RPMI7951 (cell line): ENCODE data around the gene P2RX3. TPM values are rescaled to one million over a fixed set of nuclear protein-coding genes. Genes with fewer than 3 reads are reported as not detected.
"Not testable (repeated sequence)": the region's sequence is repeated elsewhere in the genome, so short reads cannot be mapped to it uniquely, and the experiment has no call there.

Experiments used
- DNase-seq: peaks from one replicate; pipeline ENCODE4 v3.0.0-alpha.2; 2012; ENCODE audit warnings: low read depth
- total RNA-seq: library from RNA; depleted of rRNA; stranded (reverse); fragments of >200 nt; shearing (Covaris generic); gene quantifications from 2 replicates; pipeline ENCODE4 v1.2.3, GENCODE V29; 2014

Gene P2RX3
- total RNA-seq, 1 experiment from 2014 or later = not detected

DNA sequence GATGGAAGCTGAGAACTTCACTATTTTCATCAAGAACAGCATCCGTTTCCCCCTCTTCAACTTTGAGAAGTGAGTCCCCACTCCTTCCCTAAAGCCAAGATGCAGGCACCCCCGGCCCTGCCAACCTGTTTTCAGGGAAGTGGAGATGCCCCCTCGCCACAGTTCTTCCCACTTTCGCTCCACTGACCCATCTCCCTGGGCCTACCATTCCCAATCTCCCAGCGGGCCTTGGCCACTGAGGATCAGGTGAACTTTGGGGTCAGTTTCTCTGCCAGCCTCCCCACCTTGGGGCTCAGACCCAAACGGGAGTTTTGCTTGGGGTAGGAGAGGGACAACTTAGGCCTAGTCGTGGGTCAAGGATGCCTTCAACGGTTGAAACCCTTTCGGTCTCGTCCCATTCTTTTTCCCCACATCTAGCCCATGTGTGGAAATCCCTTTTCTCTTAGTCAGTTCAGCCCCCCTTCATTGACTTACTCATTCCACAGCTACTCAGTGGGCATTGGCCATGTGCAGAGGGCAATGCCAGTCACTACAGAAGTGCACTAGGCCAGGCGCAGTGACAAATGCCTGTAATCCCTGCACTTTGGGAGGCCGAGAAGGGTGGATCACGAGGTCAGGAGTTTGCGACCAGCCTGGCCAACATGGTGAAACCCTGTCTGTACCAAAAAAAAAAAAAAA, 10.6 kb downstream of the P2RX3 start:
- peak; percentile 40 for DNase-seq

- DNase-seq = peak; percentile 48
Measured at GRCh38 chr11:57349491-57350274, 11.5 kb downstream of the P2RX3 start.

DNA sequence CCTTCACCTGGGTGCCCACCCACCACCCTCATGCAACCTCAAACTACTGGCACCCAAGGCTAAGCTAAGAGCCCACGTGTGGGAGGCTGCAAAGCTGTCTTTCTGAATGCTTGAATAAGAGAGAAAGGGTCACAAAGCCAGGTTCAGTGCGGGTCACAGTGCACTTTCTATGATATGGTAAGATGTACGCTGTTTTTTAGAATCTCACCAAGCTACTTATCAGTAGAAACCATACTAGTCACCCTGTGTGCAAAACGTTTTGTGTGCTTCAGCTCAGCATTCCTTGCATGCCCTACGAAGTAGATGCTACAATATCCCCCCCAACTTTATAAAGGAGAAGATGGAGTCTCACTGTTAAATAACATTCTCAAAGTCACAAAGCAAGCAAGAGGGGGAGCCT, 14.9 kb downstream of the P2RX3 start:
- DNase-seq = no peak

DNA sequence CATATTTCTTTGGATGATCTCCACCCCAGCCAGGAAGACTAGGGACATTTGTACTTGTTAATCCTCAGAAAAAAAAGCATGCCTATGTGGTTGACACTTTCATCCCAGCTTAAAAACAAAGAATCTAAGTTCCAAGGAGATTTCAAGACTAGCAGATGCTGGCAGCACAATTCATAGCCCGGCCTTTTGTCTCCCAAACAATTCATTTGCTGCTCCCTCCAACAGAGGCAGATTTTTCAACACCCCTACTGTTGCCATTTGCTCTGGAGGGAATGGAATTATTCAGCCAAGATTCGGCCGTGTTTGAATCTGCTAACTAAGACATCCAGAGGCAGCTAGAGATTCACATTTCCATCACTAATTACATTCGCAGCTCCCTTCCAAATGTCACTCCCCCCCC, 15.3 kb downstream of the P2RX3 start:
- DNase-seq = no peak

GRCh38 chr11:57353852-57354251, 15.7 kb downstream of the P2RX3 start:
- no peak for DNase-seq

- no peak for DNase-seq
Measured at GRCh38 chr11:57354699-57355098, 16.5 kb downstream of the P2RX3 start.

DNA sequence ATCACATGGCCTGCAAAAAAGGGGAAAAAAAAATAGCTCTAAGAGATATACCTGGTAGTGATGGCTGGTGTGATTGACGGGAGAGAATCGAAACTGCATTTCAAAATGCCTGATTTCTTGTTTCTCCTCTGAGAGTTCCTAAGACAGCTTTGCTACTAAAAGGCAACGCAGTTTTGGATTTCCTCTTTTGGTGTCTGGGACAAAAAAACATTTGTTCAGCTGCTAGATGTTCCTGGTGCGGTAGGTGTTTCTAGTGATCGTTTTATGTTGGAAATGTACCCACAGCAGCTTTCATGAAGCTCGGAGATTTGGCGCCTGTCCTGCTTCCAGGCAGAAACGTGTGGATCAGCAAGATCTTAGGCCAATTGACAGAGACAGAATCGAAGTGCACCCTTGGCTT, 18.1 kb downstream of the P2RX3 start:
- no peak for DNase-seq

- DNase-seq = no peak
Measured at GRCh38 chr11:57357310-57357709, 19.2 kb downstream of the P2RX3 start.

GRCh38 chr11:57357856-57358255, 19.7 kb downstream of the P2RX3 start:
- DNase-seq = no peak

- DNase-seq = peak; percentile 15
Measured at GRCh38 chr11:57358543-57358961, 20.4 kb downstream of the P2RX3 start.

DNA sequence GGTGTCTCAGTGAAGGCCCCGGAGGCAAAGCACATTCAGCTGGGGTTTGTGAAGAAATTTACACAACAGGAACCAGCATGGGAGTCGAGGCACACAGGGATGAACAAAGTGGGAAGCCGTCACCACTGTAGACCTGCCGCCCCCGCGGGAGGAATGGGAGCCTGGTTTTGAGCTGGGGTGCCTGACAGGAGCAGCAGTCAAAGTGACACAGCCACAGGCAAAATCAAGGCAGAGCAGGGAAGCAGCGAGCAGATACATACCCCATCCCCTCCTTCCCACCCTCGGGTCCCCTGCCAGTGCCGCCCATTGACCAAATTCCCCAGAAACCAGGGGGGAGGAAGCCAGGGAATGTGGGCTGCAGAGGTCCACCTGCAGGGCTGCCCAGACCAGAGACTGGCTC, 20.8 kb downstream of the P2RX3 start:
- DNase-seq = no peak

- DNase-seq = no peak
Measured at GRCh38 chr11:57359396-57359795, 21.2 kb downstream of the P2RX3 start.

- DNase-seq = no peak
Measured at GRCh38 chr11:57359896-57360690, 21.9 kb downstream of the P2RX3 start.

DNA sequence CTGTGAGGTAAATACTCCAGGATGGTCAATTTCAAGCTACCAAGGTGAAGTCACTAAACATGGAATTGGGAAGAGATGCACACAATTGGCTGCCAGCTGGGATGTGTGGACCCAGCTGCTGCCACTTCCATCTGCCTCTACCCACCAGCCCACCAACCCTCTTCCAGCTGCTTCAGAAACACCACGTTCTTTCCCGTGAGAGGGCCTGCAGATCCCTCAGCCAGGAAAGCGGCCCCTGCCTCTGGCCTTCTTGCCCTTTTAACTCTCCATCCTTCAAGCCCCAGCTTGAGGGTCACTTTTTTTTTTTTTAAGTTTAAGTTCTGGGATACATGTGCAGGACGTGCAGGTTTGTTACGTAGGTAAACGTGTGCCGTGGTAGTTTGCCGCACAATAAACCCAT, 22.8 kb downstream of the P2RX3 start:
- DNase-seq = no peak

DNA sequence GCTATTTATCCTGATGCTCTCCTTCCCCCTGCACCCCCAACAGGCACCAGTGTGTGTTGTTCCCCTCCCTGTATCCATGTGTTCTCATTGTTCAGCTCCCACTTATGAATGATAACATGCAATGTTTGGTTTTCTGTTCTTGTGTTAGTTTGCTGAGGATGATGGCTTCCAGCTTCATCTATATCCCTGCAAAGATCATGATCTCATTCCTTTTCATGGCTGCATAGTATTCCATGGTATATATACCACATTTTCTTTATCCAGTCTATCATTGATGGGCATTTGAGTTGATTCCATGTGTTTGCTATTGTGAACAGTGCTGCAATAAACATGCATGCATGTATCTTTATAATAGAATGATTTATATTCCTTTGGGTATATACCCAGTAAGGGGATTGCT, 23.3 kb downstream of the P2RX3 start:
- not testable (repeated sequence) for DNase-seq

DNA sequence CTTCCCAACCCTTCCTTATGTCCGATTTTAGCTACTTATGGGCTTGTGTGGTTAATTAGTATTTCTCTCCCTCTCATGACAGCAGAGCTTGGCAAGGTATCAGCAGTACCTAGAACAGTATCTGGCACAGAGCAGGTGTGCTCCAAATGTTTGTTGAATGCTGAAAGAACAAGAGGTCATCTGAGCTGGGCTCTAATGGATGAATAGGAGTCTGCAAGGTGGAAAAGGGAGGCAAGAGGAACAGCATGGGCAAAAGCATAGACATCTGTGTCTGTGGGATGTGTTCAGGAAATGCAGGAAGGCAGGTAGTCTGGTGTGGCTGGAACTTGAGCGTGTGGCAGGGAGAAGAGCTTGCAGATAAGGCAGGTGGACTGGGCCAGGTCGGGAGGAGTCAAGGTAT, 23.8 kb downstream of the P2RX3 start:
- no peak for DNase-seq

DNA sequence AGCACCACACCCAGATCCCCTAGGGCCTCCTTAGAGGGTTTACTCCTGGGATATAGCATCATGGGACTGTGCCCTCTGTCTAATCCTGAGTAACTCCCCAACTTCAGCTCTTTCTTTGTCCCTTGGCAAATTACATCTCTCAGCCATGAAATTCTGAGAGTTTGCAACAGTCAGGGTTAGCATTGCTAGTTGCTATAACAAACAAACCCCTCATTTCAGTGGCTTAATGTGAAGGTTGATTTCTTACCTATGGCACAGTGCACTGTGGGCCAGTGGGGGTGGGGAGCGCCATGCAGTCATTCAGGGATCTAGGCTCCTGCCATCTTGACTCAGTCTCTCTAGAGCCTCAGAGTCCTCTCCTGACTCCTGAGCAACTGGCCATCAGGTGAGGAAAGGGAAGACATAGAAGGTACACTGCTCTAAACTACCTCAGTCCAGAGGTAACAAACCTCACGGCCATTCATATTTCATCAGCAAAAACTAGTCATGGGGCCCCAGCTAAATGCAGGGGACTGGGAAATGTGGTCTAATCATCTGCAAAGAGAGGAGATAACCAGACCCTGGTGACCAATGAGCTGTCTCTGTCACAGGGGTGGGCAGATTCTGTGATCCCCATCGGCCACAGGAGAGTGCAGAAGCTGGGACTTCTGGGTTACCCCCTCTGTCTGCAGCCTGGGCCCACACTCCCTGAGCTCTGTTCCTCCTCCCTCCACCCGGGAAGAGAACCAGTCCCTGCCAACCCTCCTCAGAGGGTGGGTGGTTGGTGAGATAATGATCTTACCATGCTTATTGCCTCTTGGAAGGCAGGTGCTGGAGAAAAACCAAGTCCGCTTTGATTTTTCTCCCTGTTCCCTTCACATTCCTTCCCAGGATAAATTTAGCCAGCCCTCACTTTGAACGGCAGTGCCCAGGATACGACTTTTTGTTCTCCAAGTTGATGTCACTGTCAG, 25.3 kb downstream of the P2RX3 start:
- DNase-seq = no peak

DNA sequence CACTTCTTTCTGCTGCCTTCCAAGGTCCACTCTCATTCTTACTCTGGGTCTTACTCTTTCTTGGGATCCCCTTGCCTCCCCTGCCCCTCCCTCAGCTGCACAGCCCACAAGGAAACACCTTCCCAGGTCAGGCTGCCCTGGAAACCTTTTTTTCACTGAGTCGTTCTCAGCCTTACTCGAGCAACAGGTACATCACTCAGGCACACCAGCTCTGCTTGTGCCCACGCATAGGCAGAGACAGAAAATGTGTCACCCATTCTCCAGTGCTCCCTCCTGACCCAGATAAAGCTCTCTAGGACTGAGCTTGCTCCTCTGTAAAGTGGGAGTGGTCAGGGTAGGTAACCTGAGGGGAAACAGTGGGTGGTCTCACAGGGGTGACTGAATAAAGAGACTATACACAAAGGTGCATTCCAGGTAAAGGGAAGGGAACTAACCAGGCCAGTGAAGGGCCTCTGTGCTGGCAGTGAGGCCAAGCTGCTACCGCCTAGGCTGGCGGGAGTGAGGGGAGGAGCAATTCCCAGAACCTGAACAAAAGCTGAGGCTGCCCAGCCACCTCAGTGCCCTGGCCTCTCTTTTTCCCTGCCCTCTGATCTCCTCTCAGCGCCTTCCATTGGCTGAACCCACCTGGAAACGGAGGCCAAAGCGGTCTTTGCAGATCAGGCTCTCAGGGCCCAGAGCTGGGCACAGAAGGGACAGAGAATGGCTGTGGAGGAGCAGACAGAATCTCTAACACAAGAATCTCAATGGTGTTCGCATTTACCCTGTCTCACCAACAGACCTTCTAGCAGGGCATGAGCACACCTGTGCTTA, 26.9 kb downstream of the P2RX3 start:
- no peak for DNase-seq

DNA sequence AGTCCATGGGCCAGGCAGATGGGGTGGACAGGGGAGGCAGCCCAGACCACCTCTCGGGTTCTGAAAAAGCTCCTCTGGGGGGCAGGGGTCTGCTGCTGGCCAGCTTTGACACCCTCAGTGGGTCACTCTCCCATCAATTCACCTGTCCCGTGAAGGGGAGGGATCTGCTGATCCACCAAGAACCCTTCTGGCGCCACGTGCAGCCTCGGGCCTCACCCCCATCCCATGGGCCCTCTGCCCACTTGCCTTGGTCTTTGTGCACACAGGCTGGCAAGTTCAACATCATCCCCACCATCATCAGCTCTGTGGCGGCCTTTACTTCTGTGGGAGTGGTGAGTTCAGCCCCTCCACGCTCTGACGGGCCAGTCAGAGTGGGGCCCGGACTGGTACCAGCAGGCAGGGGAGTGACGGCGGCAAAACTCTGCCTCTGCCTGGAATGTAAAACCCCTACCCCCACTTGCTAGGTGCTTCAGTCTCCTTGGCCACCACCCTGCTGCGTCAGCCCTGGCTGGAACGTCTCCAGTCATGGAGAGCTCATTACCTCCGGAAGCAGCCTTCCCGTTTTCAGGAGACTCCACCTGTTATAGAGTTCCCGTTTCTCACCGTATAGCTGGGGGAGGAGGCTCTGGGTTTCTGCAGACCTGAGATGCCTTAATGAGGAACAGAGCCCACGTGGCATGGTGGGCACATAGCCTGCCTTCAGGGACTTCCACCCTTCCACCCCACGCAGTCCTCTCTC, 30.1 kb downstream of the P2RX3 start:
- DNase-seq = no peak

DNA sequence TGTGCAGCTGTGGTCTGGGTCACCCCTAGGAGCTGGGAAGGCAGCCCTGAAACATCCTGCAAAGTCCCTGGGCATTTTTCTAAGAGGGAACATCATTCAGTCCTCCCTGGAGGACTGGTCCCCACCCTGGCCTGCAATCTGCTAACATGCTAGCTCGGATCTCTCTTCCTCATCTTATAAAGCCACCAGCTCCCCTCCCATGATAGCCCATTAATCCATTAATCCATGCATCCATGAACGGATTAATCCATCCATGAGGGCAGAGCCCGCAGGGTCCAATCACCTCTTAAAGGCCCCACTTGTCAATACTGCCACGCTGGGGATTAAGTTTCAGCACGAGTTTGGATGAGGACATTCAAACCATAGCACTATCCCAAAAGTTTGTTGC, 30.7 kb downstream of the P2RX3 start:
- DNase-seq = no peak
